ENCODE data around the gene GPC5. TPM values are rescaled to one million over a fixed set of nuclear protein-coding genes. Genes with fewer than 3 reads are reported as not detected.

Gene GPC5
- total RNA-seq, 2 donors from 2014 or later: not detected

- no peaks in the 10 kb centered on the region for H3K9me3 ChIP-seq
- WGBS, 2 donors: 34 to 36% methylated on average over 3 of the region's 3 CpGs
- intact Hi-C loops (cut with DNase I): no loop called here
Observed at GRCh38 chr13:92044351-92044750, 645.9 kb downstream of the GPC5 start.

GRCh38 chr13:92054389-92054788 is 656.0 kb downstream of the GPC5 start:
- Histone ChIP-seq H3K36me3 (replicated peaks in 1 of 2; ENCODE audit: insufficient read depth in 1 of 2, low read depth in 2 of 2) (no peaks in the 10 kb centered on the region), H3K4me1 (no peaks in the 10 kb centered on the region), H3K9me3 (no peaks in the 10 kb centered on the region), H3K27me3 (no peaks in the 10 kb centered on the region), H3K27ac (no peak overlapping the region), H3K4me3 (no peak overlapping the region)
- intact Hi-C loops (cut with DNase I): no loop called here
- TF ChIP-seq CTCF (IDR thresholded peaks at IDR 0.05) (no peak), POLR2A (IDR thresholded peaks at IDR 0.05) (no peak)
- no peak for DNase-seq
- peak; percentile 58 for ATAC-seq

More at GRCh38 chr13:92044351-92044750, 645.9 kb downstream of the GPC5 start:
- peak in 1 of 7 experiments; percentile 5 for TF ChIP-seq CTCF (IDR thresholded peaks at IDR 0.05)
- no peak for TF ChIP-seq POLR2A (IDR thresholded peaks at IDR 0.05)
- no peak overlapping the region for H3K27ac ChIP-seq
- H3K4me1 ChIP-seq: peaks cover 5% of the 10 kb centered on the region
- DNase-seq (peak in 3 of 4 donors; percentile 11 to 13 (median 12)), ATAC-seq (peak; percentile 35)
- no peaks in the 10 kb centered on the region for H3K27me3 ChIP-seq
- H3K36me3 ChIP-seq (replicated peaks in 1 of 2; ENCODE audit: insufficient read depth in 1 of 2, low read depth in 2 of 2): no peaks in the 10 kb centered on the region
- no peak overlapping the region for H3K4me3 ChIP-seq

- H3K36me3 ChIP-seq (replicated peaks in 1 of 2; ENCODE audit: insufficient read depth in 1 of 2, low read depth in 2 of 2): no peaks in the 10 kb centered on the region
- no peak overlapping the region for H3K4me3 ChIP-seq
- no peaks in the 10 kb centered on the region for H3K4me1 ChIP-seq
- ATAC-seq (no peak), DNase-seq (peak; percentile 14 to 35 (median 17))
- TF ChIP-seq CTCF (IDR thresholded peaks at IDR 0.05): peak in 5 of 7 experiments; percentile 10 to 48 (median 27)
- no peak for TF ChIP-seq POLR2A (IDR thresholded peaks at IDR 0.05)
- WGBS, 2 donors: 22% methylated on average over 4 of the region's 4 CpGs
- intact Hi-C loops (cut with DNase I): no loop called here
- H3K27ac ChIP-seq: no peak overlapping the region
- H3K27me3 ChIP-seq: no peaks in the 10 kb centered on the region
- H3K9me3 ChIP-seq: no peaks in the 10 kb centered on the region
Observed at GRCh38 chr13:92074658-92075057, 676.2 kb downstream of the GPC5 start.

- no peaks in the 10 kb centered on the region for H3K27me3 ChIP-seq
- H3K36me3 ChIP-seq (replicated peaks in 1 of 2; ENCODE audit: insufficient read depth in 1 of 2, low read depth in 2 of 2): no peaks in the 10 kb centered on the region
- H3K27ac ChIP-seq: no peak overlapping the region
- H3K9me3 ChIP-seq: no peaks in the 10 kb centered on the region
- no peak for DNase-seq
- intact Hi-C loops (cut with DNase I): no loop called here
- TF ChIP-seq CTCF (IDR thresholded peaks at IDR 0.05) (no peak), POLR2A (IDR thresholded peaks at IDR 0.05) (no peak)
- H3K4me1 ChIP-seq: no peaks in the 10 kb centered on the region
- 55 to 60% methylated on average over 4 of the region's 4 CpGs for WGBS, 2 donors
- no peak overlapping the region for H3K4me3 ChIP-seq
- ATAC-seq: no peak
Observed at GRCh38 chr13:92097337-92097903, 699.0 kb downstream of the GPC5 start.

- TF ChIP-seq CTCF (IDR thresholded peaks at IDR 0.05) (no peak), POLR2A (IDR thresholded peaks at IDR 0.05) (no peak)
- H3K9me3 ChIP-seq: no peaks in the 10 kb centered on the region
- no peak for DNase-seq
- H3K27me3 ChIP-seq: no peaks in the 10 kb centered on the region
- peaks cover 14% of the 10 kb centered on the region for H3K4me1 ChIP-seq
- H3K27ac ChIP-seq: no peak overlapping the region
- no peaks in the 10 kb centered on the region for H3K36me3 ChIP-seq (replicated peaks in 1 of 2; ENCODE audit: insufficient read depth in 1 of 2, low read depth in 2 of 2)
- no peak for ATAC-seq
- intact Hi-C loops (cut with DNase I): no loop called here
- H3K4me3 ChIP-seq: no peak overlapping the region
Observed at GRCh38 chr13:92101801-92102200, 703.4 kb downstream of the GPC5 start.
